K562 (cell line): ENCODE results near the gene ORC4. TPM values are rescaled to one million over a fixed set of nuclear protein-coding genes. Genes with fewer than 3 reads are reported as not detected.

ENCODE experiments used
- ATAC-seq: fragments of 200-7000 bp; cut with Tn5 transposase; 3 replicates; pipeline ENCODE4 v1.9.1; 2020; ENCODE audit warnings: moderate library complexity
- BruUV-seq: library from RNA; stranded (reverse); fragments of 400-500 nt; replicated peaks from 2 replicates; lab custom pipeline; 2021; lab: Mats Ljungman, UMichigan
- CTCF ChIA-PET: fragments of 300-600 bp; formaldehyde crosslinking; extraction: SDS; loops from one replicate; lab custom pipeline; 2021; ENCODE audit warnings: low intra/inter-chr PET ratio; lab: Yijun Ruan, JAX
- POLR2A ChIA-PET: fragments of 300-600, 350-650 bp; sonication (Branson Sonifier 250); formaldehyde crosslinking; extraction: SDS; loops from one replicate; lab custom pipeline; 2021; ENCODE audit warnings: antibody characterized with exemption, inconsistent platforms; lab: Yijun Ruan, JAX
- DNase-seq, 4 experiments: peaks; one replicate each; pipeline versions ENCODE4 v3.0.0 to v3.0.0-alpha.2; 2011 to 2018; ENCODE audit warnings: low spot score in 3 of 4, mixed read lengths in 3 of 4; ENCODE audit errors: extremely low read depth in 1 of 4
- FAIRE-seq: peaks from 2 replicates; lab custom pipeline; 2011; peaks lifted over from hg19 to GRCh38; lab: Jason Lieb, UNC
- H2AFZ ChIP-seq: 2 replicates; pipeline ENCODE4 v1.6.0; 2011; ENCODE audit warnings: low read depth, low read length, control low read depth, inconsistent platforms
- H3K27ac ChIP-seq: fragments of 200-600 bp; 3 replicates; pipeline ENCODE4 v1.8.0; 2011; ENCODE audit warnings: low read depth, mild to moderate bottlenecking, control low read depth, inconsistent platforms, low read length, moderate library complexity, mixed read lengths; ENCODE audit errors: extremely low read depth
- H3K27me3 ChIP-seq, 2 experiments: fragments of 300-600 bp in 1 of 2; 2 replicates in 1 of 2; 3 replicates in 1 of 2; pipeline versions ENCODE4 v1.6.0 to v1.8.0; 2011; ENCODE audit warnings: inconsistent platforms in 2 of 2, low read length in 2 of 2, mild to moderate bottlenecking in 1 of 2, mixed read lengths in 1 of 2, moderate library complexity in 1 of 2; ENCODE audit not compliant: control insufficient read depth in 2 of 2, insufficient read depth in 2 of 2
- H3K36me3 ChIP-seq: fragments of 300-600 bp; 3 replicates; pipeline ENCODE4 v1.8.0; 2011; ENCODE audit warnings: mild to moderate bottlenecking, low read length, inconsistent platforms; ENCODE audit not compliant: control insufficient read depth, insufficient read depth
- H3K4me1 ChIP-seq, 2 experiments: fragments of 200-600 bp in 1 of 2; replicated peaks in 1 of 2; 2 replicates in 1 of 2; 3 replicates in 1 of 2; pipeline versions ENCODE4 v1.5.1 to v1.8.0; 2011; ENCODE audit warnings: inconsistent platforms in 2 of 2, low read length in 2 of 2, mild to moderate bottlenecking in 1 of 2, mixed read lengths in 1 of 2, moderate library complexity in 1 of 2; ENCODE audit not compliant: control insufficient read depth in 2 of 2, insufficient read depth in 2 of 2
- H3K4me2 ChIP-seq: 2 replicates; pipeline ENCODE4 v1.6.1; 2011; ENCODE audit warnings: low read length, control low read depth, inconsistent platforms, mixed read lengths; ENCODE audit not compliant: insufficient read depth
- H3K4me3 ChIP-seq: fragments of 200-600 bp; sonication (generic), shearing (Covaris generic); 2 replicates; pipeline ENCODE4 v1.5.1; 2016; ENCODE audit warnings: control low read depth, inconsistent platforms
- H3K79me2 ChIP-seq: fragments of 200-600 bp; 3 replicates; pipeline ENCODE4 v1.8.0; 2011; ENCODE audit warnings: low read length, inconsistent platforms; ENCODE audit not compliant: control insufficient read depth, insufficient read depth
- H3K9ac ChIP-seq, 2 experiments: 2 replicates each; pipeline versions ENCODE4 v1.6.0 to v1.6.1; 2011; ENCODE audit warnings: low read depth in 2 of 2, low read length in 2 of 2, control low read depth in 1 of 2, inconsistent platforms in 1 of 2, mild to moderate bottlenecking in 1 of 2, mixed read lengths in 1 of 2; ENCODE audit not compliant: insufficient read depth in 1 of 2
- H3K9me1 ChIP-seq: one replicate; pipeline ENCODE4 v1.6.0; 2011; ENCODE audit warnings: inconsistent platforms, mild to moderate bottlenecking, low read length, moderate library complexity; ENCODE audit not compliant: control insufficient read depth, insufficient read depth
- H3K9me3 ChIP-seq: replicated peaks from 2 replicates; pipeline ENCODE4 v1.5.1; 2011; ENCODE audit warnings: low read depth, low read length, inconsistent platforms; ENCODE audit not compliant: control insufficient read depth, insufficient read depth
- H4K20me1 ChIP-seq: replicated peaks from 2 replicates; pipeline ENCODE4 v1.6.1; 2011; ENCODE audit warnings: low read length, inconsistent platforms, mixed read lengths; ENCODE audit not compliant: control insufficient read depth, insufficient read depth
- EZH2 ChIP-seq: IDR thresholded peaks from 2 replicates; pipeline ENCODE4 v1.6.1; 2012; ENCODE audit warnings: low read depth, mild to moderate bottlenecking, inconsistent platforms, low read length, borderline replicate concordance
- NFIC ChIP-seq: fragments of 450-650 bp; IDR thresholded peaks from 2 replicates; pipeline ENCODE4 v1.6.1; 2017; ENCODE audit warnings: mild to moderate bottlenecking, inconsistent platforms
- RBM25 ChIP-seq: fragments of 200-400 bp; formaldehyde crosslinking; IDR thresholded peaks from 2 replicates; pipeline ENCODE4 v1.6.1; 2018; ENCODE audit warnings: low read length, low read depth, moderate library complexity; ENCODE audit not compliant: severe bottlenecking
- ZKSCAN3 ChIP-seq: fragments of 250-450 bp; sonication (Bioruptor Pico); IDR thresholded peaks from 2 replicates; pipeline ENCODE4 v1.4.0; 2020
- ZNF121 ChIP-seq: sonication (generic); formaldehyde crosslinking; conservative IDR thresholded peaks from 2 replicates; pipeline ENCODE4 v1.8.0; 2022; ENCODE audit warnings: missing genetic modification reagents
- WGBS: fragments of 100-300 bp; shearing (Covaris generic); methylation state at CpG from one replicate; pipeline ENCODE4 v1.1.6; 2016; ENCODE audit warnings: low coverage, mixed read lengths; ENCODE audit not compliant: insufficient coverage; ENCODE audit errors: missing lambda C conversion rate; 5-methylcytosine and 5-hydroxymethylcytosine counted together
- in situ Hi-C: fragments of 300-500 bp; cut with MboI; formaldehyde crosslinking; loops from 4 replicates; pipeline ENCODE4 v1.15.0; 2018; ENCODE audit warnings: inconsistent platforms, mixed read lengths
- intact Hi-C: fragments of 100-400 bp; cut with micrococcal nuclease; formaldehyde crosslinking; loops from 2 replicates; pipeline ENCODE4 v1.14.2; 2022
- polyA plus RNA-seq, 8 experiments: library from polyadenylated mRNA; depleted of rRNA in 4 of 8; stranded (reverse) in 5 of 8; unstranded in 3 of 8; fragments of >200 nt; fragmentation: Nextera tagmentation in 2 of 8; fragmentation: Illumina TruSeq in 1 of 8; extraction: Ambion mirVana in 2 of 8; extraction: Trizol in 1 of 8; gene quantifications; 2 replicates each; pipeline versions ENCODE4 v1.2.1 to v1.2.3, GENCODE V29; 2011 to 2014; ENCODE audit warnings: inconsistent platforms in 1 of 8, missing spikeins in 1 of 8
- total RNA-seq, 7 experiments: library from RNA; depleted of rRNA in 6 of 7; stranded (reverse); fragments of >200 nt in 6 of 7; fragmentation: Illumina TruSeq in 2 of 7; extraction: Trizol in 2 of 7; gene quantifications; 2 replicates each; pipeline versions ENCODE4 v1.2.1 to v1.2.3, GENCODE V29; 2011 to 2021; ENCODE audit warnings: low replicate concordance in 1 of 7
- TF ChIP-seq, protein P1 (sequence below): sonication (generic); formaldehyde crosslinking; IDR thresholded peaks from 2 replicates; pipeline ENCODE4 v1.8.1; 2023; ENCODE audit warnings: mild to moderate bottlenecking, missing genetic modification reagents
- TF ChIP-seq, protein P2 (sequence below): sonication (generic); IDR thresholded peaks from 2 replicates; pipeline ENCODE4 v1.6.1; 2016
- TF ChIP-seq, protein P3 (sequence below): fragments of 200-800 bp; sonication (Bioruptor generic); IDR thresholded peaks from 2 replicates; pipeline ENCODE4 v1.6.1; 2017; ENCODE audit warnings: missing genetic modification characterization, missing compliant biosample characterization
- TF ChIP-seq, protein P4 (sequence below): sonication (generic); formaldehyde crosslinking; IDR thresholded peaks from 2 replicates; pipeline ENCODE4 v1.8.0; 2022; ENCODE audit warnings: mild to moderate bottlenecking, missing genetic modification reagents

ORC4 gene
- total and polyA plus RNA-seq, 9 of the 15 experiments (the other 6 are each of a cell fraction or from before 2014, with no cell fraction given): 58.6 to 100 (median 70.5) TPM

DNA sequence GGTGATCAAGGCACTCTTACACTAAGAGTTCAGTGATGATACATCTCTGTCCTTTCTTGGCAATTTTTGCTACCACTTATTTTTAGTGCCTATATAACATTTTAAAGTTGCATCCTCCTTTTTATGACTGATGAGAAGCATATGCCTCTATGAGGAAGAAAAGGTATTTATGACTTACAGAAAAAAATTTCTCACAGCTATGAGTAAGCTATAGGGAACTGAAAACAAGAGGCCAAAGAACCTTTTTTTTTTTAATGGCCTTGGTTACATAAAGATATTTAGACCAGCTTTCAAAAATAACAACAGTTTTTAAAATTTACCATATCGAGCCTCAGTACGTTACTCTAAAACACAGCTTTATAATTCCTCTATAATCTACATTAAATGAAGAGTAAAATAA lies 21.7 kb upstream of the ORC4 start (continued):
- TF ChIP-seq NFIC: no peak
- TF ChIP-seq ZKSCAN3: no peak
- no peak for TF ChIP-seq EZH2
- TF ChIP-seq, protein P1, sequence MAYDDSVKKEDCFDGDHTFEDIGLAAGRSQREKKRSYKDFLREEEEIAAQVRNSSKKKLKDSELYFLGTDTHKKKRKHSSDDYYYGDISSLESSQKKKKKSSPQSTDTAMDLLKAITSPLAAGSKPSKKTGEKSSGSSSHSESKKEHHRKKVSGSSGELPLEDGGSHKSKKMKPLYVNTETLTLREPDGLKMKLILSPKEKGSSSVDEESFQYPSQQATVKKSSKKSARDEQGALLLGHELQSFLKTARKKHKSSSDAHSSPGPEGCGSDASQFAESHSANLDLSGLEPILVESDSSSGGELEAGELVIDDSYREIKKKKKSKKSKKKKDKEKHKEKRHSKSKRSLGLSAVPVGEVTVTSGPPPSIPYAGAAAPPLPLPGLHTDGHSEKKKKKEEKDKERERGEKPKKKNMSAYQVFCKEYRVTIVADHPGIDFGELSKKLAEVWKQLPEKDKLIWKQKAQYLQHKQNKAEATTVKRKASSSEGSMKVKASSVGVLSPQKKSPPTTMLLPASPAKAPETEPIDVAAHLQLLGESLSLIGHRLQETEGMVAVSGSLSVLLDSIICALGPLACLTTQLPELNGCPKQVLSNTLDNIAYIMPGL (CRISPR knock-in tag): no peak
- TF ChIP-seq, all 486 proteins: peak for 0

DNA sequence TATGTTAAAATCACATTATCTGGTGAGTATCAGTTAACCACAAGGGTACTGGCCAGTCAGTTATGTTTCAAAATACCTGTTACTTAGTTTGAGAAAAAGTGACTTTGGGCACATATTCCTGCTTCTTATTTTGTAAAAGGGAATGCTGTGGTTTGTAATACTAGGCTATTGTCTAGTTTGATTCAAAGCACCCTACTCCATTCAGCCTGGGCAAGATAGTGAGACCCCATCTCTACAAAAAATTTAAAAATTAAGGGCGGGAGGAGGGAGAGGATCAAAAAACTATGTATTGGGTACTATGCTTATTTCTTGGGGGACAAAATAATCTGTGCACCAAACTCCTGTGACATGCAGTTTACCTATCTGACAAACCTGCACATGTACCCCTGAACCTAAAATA lies 19.2 kb upstream of the ORC4 start:
- Histone ChIP-seq H3K27ac (no peak overlapping the region), H3K36me3 (no peaks in the 10 kb centered on the region), H3K4me2 (no peak overlapping the region), H3K79me2 (no peaks in the 10 kb centered on the region; the same call in 2 of the 3 replicates), H2AFZ (no peak overlapping the region), H3K27me3 (no peaks in the 10 kb centered on the region), H3K9me3 (no peaks in the 10 kb centered on the region), H3K4me1 (no peaks in the 10 kb centered on the region), H3K9me1 (no peaks in the 10 kb centered on the region), H4K20me1 (no peaks in the 10 kb centered on the region), H3K4me3 (no peak overlapping the region), H3K9ac (no peak overlapping the region)
- WGBS: 100% methylated on average over 1 of the region's 1 CpG
- ATAC-seq (no peak), DNase-seq (no peak), FAIRE-seq (no peak)
- intact Hi-C loops: no loop called here
- in situ Hi-C loops: no loop called here
- BruUV-seq: no TSS peak
- TF ChIP-seq, protein P2, sequence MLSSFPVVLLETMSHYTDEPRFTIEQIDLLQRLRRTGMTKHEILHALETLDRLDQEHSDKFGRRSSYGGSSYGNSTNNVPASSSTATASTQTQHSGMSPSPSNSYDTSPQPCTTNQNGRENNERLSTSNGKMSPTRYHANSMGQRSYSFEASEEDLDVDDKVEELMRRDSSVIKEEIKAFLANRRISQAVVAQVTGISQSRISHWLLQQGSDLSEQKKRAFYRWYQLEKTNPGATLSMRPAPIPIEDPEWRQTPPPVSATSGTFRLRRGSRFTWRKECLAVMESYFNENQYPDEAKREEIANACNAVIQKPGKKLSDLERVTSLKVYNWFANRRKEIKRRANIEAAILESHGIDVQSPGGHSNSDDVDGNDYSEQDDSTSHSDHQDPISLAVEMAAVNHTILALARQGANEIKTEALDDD: 0 out of 2 replicates have a peak, but pooled peaks have one; percentile 26
- TF ChIP-seq, protein P3, sequence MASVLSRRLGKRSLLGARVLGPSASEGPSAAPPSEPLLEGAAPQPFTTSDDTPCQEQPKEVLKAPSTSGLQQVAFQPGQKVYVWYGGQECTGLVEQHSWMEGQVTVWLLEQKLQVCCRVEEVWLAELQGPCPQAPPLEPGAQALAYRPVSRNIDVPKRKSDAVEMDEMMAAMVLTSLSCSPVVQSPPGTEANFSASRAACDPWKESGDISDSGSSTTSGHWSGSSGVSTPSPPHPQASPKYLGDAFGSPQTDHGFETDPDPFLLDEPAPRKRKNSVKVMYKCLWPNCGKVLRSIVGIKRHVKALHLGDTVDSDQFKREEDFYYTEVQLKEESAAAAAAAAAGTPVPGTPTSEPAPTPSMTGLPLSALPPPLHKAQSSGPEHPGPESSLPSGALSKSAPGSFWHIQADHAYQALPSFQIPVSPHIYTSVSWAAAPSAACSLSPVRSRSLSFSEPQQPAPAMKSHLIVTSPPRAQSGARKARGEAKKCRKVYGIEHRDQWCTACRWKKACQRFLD (CRISPR knock-in tag): no peak
- TF ChIP-seq ZNF121 (CRISPR knock-in tag): peak; percentile 53
- TF ChIP-seq, protein P4, sequence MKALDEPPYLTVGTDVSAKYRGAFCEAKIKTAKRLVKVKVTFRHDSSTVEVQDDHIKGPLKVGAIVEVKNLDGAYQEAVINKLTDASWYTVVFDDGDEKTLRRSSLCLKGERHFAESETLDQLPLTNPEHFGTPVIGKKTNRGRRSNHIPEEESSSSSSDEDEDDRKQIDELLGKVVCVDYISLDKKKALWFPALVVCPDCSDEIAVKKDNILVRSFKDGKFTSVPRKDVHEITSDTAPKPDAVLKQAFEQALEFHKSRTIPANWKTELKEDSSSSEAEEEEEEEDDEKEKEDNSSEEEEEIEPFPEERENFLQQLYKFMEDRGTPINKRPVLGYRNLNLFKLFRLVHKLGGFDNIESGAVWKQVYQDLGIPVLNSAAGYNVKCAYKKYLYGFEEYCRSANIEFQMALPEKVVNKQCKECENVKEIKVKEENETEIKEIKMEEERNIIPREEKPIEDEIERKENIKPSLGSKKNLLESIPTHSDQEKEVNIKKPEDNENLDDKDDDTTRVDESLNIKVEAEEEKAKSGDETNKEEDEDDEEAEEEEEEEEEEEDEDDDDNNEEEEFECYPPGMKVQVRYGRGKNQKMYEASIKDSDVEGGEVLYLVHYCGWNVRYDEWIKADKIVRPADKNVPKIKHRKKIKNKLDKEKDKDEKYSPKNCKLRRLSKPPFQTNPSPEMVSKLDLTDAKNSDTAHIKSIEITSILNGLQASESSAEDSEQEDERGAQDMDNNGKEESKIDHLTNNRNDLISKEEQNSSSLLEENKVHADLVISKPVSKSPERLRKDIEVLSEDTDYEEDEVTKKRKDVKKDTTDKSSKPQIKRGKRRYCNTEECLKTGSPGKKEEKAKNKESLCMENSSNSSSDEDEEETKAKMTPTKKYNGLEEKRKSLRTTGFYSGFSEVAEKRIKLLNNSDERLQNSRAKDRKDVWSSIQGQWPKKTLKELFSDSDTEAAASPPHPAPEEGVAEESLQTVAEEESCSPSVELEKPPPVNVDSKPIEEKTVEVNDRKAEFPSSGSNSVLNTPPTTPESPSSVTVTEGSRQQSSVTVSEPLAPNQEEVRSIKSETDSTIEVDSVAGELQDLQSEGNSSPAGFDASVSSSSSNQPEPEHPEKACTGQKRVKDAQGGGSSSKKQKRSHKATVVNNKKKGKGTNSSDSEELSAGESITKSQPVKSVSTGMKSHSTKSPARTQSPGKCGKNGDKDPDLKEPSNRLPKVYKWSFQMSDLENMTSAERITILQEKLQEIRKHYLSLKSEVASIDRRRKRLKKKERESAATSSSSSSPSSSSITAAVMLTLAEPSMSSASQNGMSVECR (CRISPR knock-in tag): no peak
- peak; percentile 30 for TF ChIP-seq RBM25
- ChIA-PET POLR2A (no interaction called here), CTCF (no interaction called here)
